ENCODE results near the gene SGMS1. TPM values are rescaled to one million over a fixed set of nuclear protein-coding genes. Genes with fewer than 3 reads are reported as not detected.

The SGMS1 gene
- total RNA-seq, 1 donor from 2014 or later: 128 TPM

GRCh38 chr10:50404021-50404773, 219.6 kb downstream of the SGMS1 start:
- intact Hi-C loops (cut with DNase I): no loop called here
- no peaks in the 10 kb centered on the region for H3K27me3 ChIP-seq
- no peak overlapping the region for H3K4me3 ChIP-seq
- H3K9me3 ChIP-seq: peaks cover 0 to 8% of the 10 kb centered on the region in 2 donors
- H3K27ac ChIP-seq: no peak overlapping the region
- no peak for TF ChIP-seq CTCF (IDR thresholded peaks at IDR 0.05)
- no peaks in the 10 kb centered on the region for H3K36me3 ChIP-seq
- no peak for DNase-seq (ENCODE audit: low spot score in 2 of 2)
- H3K4me1 ChIP-seq: no peaks in the 10 kb centered on the region

- Histone ChIP-seq H3K27ac (no peak overlapping the region), H3K4me3 (no peak overlapping the region), H3K9me3 (peaks cover 0 to 8% of the 10 kb centered on the region in 2 donors), H3K36me3 (no peaks in the 10 kb centered on the region), H3K27me3 (no peaks in the 10 kb centered on the region), H3K4me1 (no peaks in the 10 kb centered on the region)
- DNase-seq (ENCODE audit: low spot score in 2 of 2): no peak
- intact Hi-C loops (cut with DNase I): no loop called here
- TF ChIP-seq CTCF (IDR thresholded peaks at IDR 0.05): no peak
Observed at GRCh38 chr10:50403074-50403473, 220.7 kb downstream of the SGMS1 start.

- no peaks in the 10 kb centered on the region for H3K4me1 ChIP-seq
- intact Hi-C loops (cut with DNase I): no loop called here
- H3K27me3 ChIP-seq: no peaks in the 10 kb centered on the region
- H3K4me3 ChIP-seq: no peak overlapping the region
- no peak overlapping the region for H3K27ac ChIP-seq
- no peak for TF ChIP-seq CTCF (IDR thresholded peaks at IDR 0.05)
- peaks cover 0 to 8% of the 10 kb centered on the region in 2 donors for H3K9me3 ChIP-seq
- no peak for DNase-seq (ENCODE audit: low spot score in 2 of 2)
- H3K36me3 ChIP-seq: no peaks in the 10 kb centered on the region
Observed at GRCh38 chr10:50402466-50402865, 221.3 kb downstream of the SGMS1 start.

- H3K27ac ChIP-seq: no peak overlapping the region
- H3K36me3 ChIP-seq: no peaks in the 10 kb centered on the region
- no peak for TF ChIP-seq CTCF (IDR thresholded peaks at IDR 0.05)
- peaks cover 0 to 3% of the 10 kb centered on the region in 2 donors for H3K4me1 ChIP-seq
- DNase-seq (ENCODE audit: low spot score in 2 of 2): no peak
- H3K9me3 ChIP-seq: no peaks in the 10 kb centered on the region
- no peaks in the 10 kb centered on the region for H3K27me3 ChIP-seq
- no peak overlapping the region for H3K4me3 ChIP-seq
- intact Hi-C loops (cut with DNase I): no loop called here
Observed at GRCh38 chr10:50400694-50401093, 223.1 kb downstream of the SGMS1 start.

GRCh38 chr10:50398823-50399222, 224.9 kb downstream of the SGMS1 start:
- Histone ChIP-seq H3K9me3 (no peaks in the 10 kb centered on the region), H3K4me1 (peaks cover 0 to 6% of the 10 kb centered on the region in 2 donors), H3K36me3 (no peaks in the 10 kb centered on the region), H3K4me3 (no peak overlapping the region), H3K27ac (no peak overlapping the region), H3K27me3 (no peaks in the 10 kb centered on the region)
- no peak for DNase-seq (ENCODE audit: low spot score in 2 of 2)
- intact Hi-C loops (cut with DNase I): no loop called here
- TF ChIP-seq CTCF (IDR thresholded peaks at IDR 0.05): no peak

Measured in ascending aorta (tissue), 2 donors.